Activated gamma-delta T cell (primary cell): ENCODE measurements around the gene CREB5.

Source experiments
- DNase-seq: peaks from one replicate; lab custom pipeline; 2025; lab: John Stamatoyannopoulos, UW

CREB5 gene

GRCh38 chr7:28434510-28434909, 22.2 kb downstream of the CREB5 start:
- no peak for DNase-seq

- no peak for DNase-seq
Measured at GRCh38 chr7:28435152-28435551, 22.8 kb downstream of the CREB5 start.

- no peak for DNase-seq
Measured at GRCh38 chr7:28435732-28436378, 23.5 kb downstream of the CREB5 start.

GRCh38 chr7:28440055-28440601, 27.8 kb downstream of the CREB5 start:
- no peak for DNase-seq

GRCh38 chr7:28442540-28443420, 30.5 kb downstream of the CREB5 start:
- DNase-seq: no peak

GRCh38 chr7:28446131-28446530, 33.8 kb downstream of the CREB5 start:
- no peak for DNase-seq

- no peak for DNase-seq
Measured at GRCh38 chr7:28447071-28447470, 34.8 kb downstream of the CREB5 start.

- no peak for DNase-seq
Measured at GRCh38 chr7:28448708-28449107, 36.4 kb downstream of the CREB5 start.

GRCh38 chr7:28452681-28453080, 40.4 kb downstream of the CREB5 start:
- DNase-seq: no peak

GRCh38 chr7:28455486-28455885, 43.2 kb downstream of the CREB5 start:
- no peak for DNase-seq

GRCh38 chr7:28456044-28456443, 43.7 kb downstream of the CREB5 start:
- DNase-seq: no peak

GRCh38 chr7:28458732-28459131, 46.4 kb downstream of the CREB5 start:
- DNase-seq: no peak

GRCh38 chr7:28459306-28459705, 47.0 kb downstream of the CREB5 start:
- no peak for DNase-seq

GRCh38 chr7:28465697-28466096, 53.4 kb downstream of the CREB5 start:
- no peak for DNase-seq

GRCh38 chr7:28466341-28466740, 54.0 kb downstream of the CREB5 start:
- DNase-seq: no peak

GRCh38 chr7:28466885-28467284, 54.6 kb downstream of the CREB5 start:
- no peak for DNase-seq

- DNase-seq: no peak
Measured at GRCh38 chr7:28469562-28469961, 57.2 kb downstream of the CREB5 start.

GRCh38 chr7:28470344-28470743, 58.0 kb downstream of the CREB5 start:
- DNase-seq: no peak

GRCh38 chr7:28472332-28472731, 60.0 kb downstream of the CREB5 start:
- DNase-seq: no peak

GRCh38 chr7:28473571-28474281, 61.4 kb downstream of the CREB5 start:
- DNase-seq: no peak

GRCh38 chr7:28474282-28474638, 61.9 kb downstream of the CREB5 start:
- DNase-seq: no peak

GRCh38 chr7:28474640-28475039, 62.3 kb downstream of the CREB5 start:
- no peak for DNase-seq

- DNase-seq: no peak
Measured at GRCh38 chr7:28477041-28477442, 64.7 kb downstream of the CREB5 start.
